ENCODE data around the gene MAGI2. TPM values are rescaled to one million over a fixed set of nuclear protein-coding genes. Genes with fewer than 3 reads are reported as not detected.

The MAGI2 gene
- total RNA-seq, 1 donor from 2014 or later = 13.3 TPM

DNA sequence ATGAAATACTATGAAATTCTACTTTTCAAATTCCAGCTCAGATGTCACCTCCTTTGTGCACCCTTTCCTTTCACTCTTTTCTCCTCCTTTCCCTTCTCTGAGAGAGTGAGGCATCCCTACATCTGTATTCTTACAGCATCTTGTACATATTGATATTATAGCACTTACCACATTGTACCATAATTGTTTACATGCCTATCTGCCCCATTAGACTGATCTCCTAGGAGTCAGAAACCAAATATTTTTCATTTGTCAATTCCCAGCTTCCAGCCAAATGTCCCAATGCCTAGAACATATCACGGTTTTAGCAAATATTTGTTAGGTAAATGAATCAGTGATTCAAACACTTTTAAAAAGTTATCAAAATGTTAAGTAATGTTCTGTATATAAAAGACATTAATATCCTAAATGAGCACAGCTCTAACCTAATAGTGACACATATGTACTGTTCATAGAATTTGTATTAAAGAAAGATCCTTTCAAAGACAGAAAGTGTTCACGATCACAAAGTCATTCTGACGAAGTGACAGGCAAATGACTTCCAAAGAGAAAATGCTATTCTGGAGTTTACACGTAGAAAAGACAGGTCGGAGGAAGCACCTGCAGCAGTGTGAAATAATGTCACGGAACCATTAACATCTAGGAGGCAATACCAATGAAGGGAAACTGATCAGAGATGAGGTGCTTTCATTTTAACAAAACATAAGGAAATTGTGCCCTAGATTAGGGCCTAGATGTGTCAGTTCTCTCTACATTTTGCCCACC is 774.2 kb downstream of the MAGI2 start:
- H3K4me1 Mint-ChIP-seq (ENCODE audit: unreplicated experiment) = no peaks in the 10 kb centered on the region
- H3K9me3 Mint-ChIP-seq = no peaks in the 10 kb centered on the region
- H3K36me3 Mint-ChIP-seq = no peaks in the 10 kb centered on the region
- TF ChIP-seq, protein P1, sequence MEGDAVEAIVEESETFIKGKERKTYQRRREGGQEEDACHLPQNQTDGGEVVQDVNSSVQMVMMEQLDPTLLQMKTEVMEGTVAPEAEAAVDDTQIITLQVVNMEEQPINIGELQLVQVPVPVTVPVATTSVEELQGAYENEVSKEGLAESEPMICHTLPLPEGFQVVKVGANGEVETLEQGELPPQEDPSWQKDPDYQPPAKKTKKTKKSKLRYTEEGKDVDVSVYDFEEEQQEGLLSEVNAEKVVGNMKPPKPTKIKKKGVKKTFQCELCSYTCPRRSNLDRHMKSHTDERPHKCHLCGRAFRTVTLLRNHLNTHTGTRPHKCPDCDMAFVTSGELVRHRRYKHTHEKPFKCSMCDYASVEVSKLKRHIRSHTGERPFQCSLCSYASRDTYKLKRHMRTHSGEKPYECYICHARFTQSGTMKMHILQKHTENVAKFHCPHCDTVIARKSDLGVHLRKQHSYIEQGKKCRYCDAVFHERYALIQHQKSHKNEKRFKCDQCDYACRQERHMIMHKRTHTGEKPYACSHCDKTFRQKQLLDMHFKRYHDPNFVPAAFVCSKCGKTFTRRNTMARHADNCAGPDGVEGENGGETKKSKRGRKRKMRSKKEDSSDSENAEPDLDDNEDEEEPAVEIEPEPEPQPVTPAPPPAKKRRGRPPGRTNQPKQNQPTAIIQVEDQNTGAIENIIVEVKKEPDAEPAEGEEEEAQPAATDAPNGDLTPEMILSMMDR (conservative IDR thresholded peaks at IDR 0.05) = no peak
- H3K4me3 Mint-ChIP-seq = no peak overlapping the region
- no peaks in the 10 kb centered on the region for H3K27me3 Mint-ChIP-seq
- no peak for DNase-seq (ENCODE audit: extremely low spot score, unreplicated experiment)
- H3K27ac Mint-ChIP-seq = no peak overlapping the region

GRCh38 chr7:78677391-78677790 is 776.1 kb downstream of the MAGI2 start:
- no peak overlapping the region for H3K4me3 Mint-ChIP-seq
- no peaks in the 10 kb centered on the region for H3K27me3 Mint-ChIP-seq
- no peak for DNase-seq (ENCODE audit: extremely low spot score, unreplicated experiment)
- H3K36me3 Mint-ChIP-seq = no peaks in the 10 kb centered on the region
- H3K4me1 Mint-ChIP-seq (ENCODE audit: unreplicated experiment) = no peaks in the 10 kb centered on the region
- TF ChIP-seq, protein P1 (conservative IDR thresholded peaks at IDR 0.05) = no peak
- no peak overlapping the region for H3K27ac Mint-ChIP-seq
- H3K9me3 Mint-ChIP-seq = no peaks in the 10 kb centered on the region

- no peak for DNase-seq (ENCODE audit: extremely low spot score, unreplicated experiment)
- Mint-ChIP-seq H3K27ac (no peak overlapping the region), H3K27me3 (no peaks in the 10 kb centered on the region), H3K4me3 (no peak overlapping the region), H3K9me3 (no peaks in the 10 kb centered on the region), H3K36me3 (no peaks in the 10 kb centered on the region), H3K4me1 (ENCODE audit: unreplicated experiment) (no peaks in the 10 kb centered on the region)
- TF ChIP-seq, protein P1 (conservative IDR thresholded peaks at IDR 0.05) = no peak
These were observed 778.0 kb downstream of the MAGI2 start for GRCh38 chr7:78675511-78675910.

DNA sequence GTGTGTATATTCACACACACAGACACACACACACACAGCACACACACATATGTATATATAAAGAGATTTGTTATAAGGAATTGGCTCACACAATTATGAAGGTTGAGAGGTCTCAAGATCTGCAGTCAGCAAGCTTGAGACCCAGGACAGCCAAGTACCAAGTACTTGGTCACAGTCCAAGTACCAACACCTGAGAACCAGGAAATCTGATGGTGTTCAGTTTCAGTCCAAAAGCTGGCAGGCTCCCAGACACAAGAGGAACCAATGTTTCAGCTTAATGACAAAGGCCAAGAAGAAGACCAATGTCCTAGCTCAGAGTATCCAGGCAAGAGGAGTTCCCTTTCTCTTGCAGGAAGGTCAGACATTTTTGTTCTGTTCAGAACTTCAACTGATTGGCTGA is 780.2 kb downstream of the MAGI2 start:
- Mint-ChIP-seq H3K36me3 (no peaks in the 10 kb centered on the region), H3K4me1 (ENCODE audit: unreplicated experiment) (no peaks in the 10 kb centered on the region), H3K27me3 (no peaks in the 10 kb centered on the region), H3K9me3 (no peaks in the 10 kb centered on the region), H3K4me3 (no peak overlapping the region), H3K27ac (no peak overlapping the region)
- DNase-seq (ENCODE audit: extremely low spot score, unreplicated experiment) = no peak
- TF ChIP-seq, protein P1 (conservative IDR thresholded peaks at IDR 0.05) = no peak

- Mint-ChIP-seq H3K4me3 (no peak overlapping the region), H3K27ac (no peak overlapping the region), H3K9me3 (no peaks in the 10 kb centered on the region), H3K27me3 (no peaks in the 10 kb centered on the region), H3K36me3 (no peaks in the 10 kb centered on the region), H3K4me1 (ENCODE audit: unreplicated experiment) (no peaks in the 10 kb centered on the region)
- TF ChIP-seq, protein P1 (conservative IDR thresholded peaks at IDR 0.05) = no peak
- no peak for DNase-seq (ENCODE audit: extremely low spot score, unreplicated experiment)
These were observed 790.5 kb downstream of the MAGI2 start for GRCh38 chr7:78662939-78663338.
